ENCODE measurements around the gene MACROD2.
"Not testable (repeated sequence)": the region's sequence is repeated elsewhere in the genome, so short reads cannot be mapped to it uniquely, and the experiment has no call there.

The MACROD2 gene

DNA sequence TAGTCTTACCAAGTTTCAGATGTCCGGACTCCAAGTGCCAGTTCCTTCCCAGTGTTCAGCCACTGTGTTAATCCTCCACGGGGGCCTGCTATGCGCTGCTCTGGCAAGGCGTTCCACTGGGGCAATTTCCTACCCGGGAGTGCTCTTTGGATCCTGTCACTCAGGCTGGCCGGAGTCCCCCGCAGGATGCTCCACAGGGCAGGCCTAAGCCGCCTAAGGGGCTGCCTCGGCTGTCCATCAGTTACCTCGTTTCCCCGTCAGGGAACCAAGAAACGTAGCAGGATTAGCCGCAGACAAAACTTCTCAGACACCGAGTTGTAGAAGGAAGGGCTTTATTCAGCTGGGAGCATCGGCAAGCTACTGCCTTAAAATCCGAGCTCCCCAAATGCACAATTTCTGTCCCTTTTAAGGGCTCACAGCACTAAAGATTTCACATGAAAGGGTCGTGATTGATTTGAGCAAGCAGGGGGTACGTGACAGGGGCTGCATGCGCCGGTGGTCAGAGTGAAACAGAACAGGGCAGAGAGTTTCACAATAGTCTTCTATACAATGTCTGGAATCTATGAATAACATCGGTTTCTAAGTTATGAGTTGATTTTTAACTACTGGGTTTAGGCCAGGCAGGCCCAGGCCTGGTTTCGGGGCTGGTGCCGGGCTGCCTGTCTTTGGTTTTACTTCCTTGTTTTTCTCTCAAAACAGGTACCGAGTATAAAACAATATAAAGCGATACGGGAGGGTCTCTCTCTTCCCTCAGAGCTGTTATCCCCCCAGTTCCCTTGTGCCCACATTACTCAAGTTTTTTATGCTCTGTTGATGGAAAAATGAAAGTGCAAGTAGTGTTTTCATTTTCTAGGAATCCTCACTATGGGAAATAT lies 1990.4 kb downstream of the MACROD2 start:
- FAIRE-seq: not testable (repeated sequence)

- no peak for FAIRE-seq
Measured at GRCh38 chr20:15986690-15987089, 1991.4 kb downstream of the MACROD2 start.

GRCh38 chr20:15991279-15991678 lies 1996.0 kb downstream of the MACROD2 start:
- no peak for FAIRE-seq

GRCh38 chr20:15992564-15992963 lies 1997.2 kb downstream of the MACROD2 start:
- no peak for FAIRE-seq

DNA sequence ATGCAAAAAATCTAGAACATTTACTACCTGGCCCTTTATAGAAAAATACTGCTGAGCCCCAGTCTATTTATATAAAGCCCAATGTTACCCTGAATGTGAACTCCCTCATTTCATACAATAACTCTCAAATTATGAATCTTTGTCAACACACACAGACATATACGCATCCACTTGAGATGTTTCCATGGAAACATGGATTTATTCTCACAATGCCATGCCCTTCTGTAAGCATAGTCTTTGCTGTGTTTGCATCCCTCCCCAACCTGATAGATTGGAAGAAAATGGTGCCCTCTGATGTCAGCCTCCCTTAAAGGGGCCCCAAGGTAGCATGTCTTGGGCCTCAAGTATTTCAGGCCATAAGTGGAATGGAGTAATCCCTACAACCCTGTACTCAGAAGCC lies 2004.8 kb downstream of the MACROD2 start:
- no peak for FAIRE-seq

GRCh38 chr20:16001286-16001685 lies 2006.0 kb downstream of the MACROD2 start:
- FAIRE-seq: no peak

GRCh38 chr20:16003310-16003709 lies 2008.0 kb downstream of the MACROD2 start:
- FAIRE-seq: no peak

DNA sequence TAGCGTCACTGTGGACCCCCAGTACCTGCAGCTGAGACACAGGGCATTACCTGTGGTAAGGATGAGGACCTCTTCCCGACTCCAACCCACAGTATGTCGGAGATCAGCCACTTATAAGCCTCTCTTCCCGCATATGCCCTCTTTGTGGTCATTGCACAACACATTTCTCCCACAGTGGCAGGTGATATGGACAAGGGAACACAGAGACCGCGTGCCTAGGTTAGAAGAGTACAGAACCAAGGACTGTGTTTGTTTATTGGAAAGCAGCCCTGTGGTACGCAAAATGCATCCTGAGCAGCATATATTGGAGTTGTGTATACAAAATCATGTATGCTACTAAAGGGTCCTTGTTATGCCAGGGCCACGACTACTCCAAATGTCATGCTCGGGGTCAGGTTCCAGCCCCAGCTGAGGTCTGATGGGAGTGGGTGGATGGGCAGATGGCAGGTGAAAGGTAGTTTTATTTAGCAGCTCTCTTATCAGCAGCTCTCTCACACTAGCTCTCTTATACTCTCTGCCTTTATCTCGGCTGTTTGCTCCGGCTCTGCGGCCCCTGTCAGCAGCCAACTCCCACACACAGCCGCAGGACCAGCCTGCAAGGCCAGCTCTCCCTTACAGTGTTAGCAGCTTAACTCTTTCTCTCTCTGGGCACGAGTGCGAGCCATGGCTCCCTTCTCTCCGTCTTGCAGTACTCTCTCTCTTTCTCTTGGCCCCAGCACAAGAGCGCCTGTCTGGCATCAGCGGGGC lies 2009.0 kb downstream of the MACROD2 start:
- no peak for FAIRE-seq

- no peak for FAIRE-seq
Measured at GRCh38 chr20:16005021-16005914, 2010.0 kb downstream of the MACROD2 start.

- FAIRE-seq: no peak
Measured at GRCh38 chr20:16005915-16006493, 2010.7 kb downstream of the MACROD2 start.

DNA sequence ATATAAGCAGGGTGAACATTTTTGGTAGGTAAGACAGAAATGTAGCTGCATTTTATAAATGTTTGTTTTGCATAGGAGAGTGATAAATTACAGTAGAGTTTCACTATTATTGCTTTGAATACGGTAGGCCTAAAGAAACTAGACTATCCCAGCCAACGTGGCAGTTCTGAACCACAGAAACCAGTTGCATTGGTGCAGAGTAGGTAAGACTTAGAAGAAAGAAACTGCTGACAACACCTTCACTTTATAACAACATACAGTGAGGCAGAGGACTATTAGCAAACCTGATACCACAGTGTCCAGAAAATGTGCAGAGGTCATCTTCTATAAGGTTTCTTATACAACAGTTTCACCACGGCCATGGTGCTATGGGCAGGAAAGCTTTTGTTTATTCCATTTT lies 2011.8 kb downstream of the MACROD2 start:
- no peak for FAIRE-seq

- no peak for FAIRE-seq
Measured at GRCh38 chr20:16007962-16008361, 2012.6 kb downstream of the MACROD2 start.

DNA sequence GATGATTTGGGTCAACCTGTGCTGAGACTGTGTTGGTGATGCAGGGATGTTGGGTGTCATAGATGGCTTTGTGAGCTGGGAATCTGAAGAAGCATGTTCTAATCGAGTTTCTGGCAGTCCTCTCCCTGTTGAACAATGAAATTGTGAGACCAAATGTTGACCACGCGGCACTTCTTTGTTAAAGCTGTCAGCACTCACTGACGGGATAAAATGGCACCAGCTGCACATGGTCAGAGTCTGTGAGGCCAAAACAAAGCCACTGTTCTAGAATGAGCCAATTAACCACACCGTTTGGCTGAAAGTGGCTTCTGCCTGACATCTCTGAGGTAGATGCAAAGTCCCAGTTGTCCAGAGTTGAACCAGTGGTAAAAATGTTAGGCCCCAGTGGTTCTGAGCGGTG lies 2015.7 kb downstream of the MACROD2 start:
- no peak for FAIRE-seq

DNA sequence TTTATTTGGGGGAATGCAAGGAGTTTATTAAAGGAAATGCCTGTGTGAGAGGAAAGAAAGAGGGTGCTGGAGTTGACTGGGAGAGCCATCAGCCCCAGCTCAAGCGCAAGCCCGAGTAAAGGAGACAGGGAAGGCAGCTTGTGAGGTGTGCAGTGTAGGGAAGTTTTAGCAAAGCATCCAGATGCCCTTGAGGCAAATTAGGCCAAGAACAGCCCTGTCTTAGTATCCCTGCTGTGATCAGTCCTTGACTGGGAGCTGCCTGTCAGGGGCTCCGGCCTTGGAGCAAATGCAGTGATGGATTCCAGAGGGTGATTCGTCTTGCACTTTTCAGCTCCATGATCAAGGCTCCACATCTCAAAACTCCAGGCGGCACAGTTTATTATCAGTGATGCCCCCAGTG lies 2016.2 kb downstream of the MACROD2 start:
- no peak for FAIRE-seq

DNA sequence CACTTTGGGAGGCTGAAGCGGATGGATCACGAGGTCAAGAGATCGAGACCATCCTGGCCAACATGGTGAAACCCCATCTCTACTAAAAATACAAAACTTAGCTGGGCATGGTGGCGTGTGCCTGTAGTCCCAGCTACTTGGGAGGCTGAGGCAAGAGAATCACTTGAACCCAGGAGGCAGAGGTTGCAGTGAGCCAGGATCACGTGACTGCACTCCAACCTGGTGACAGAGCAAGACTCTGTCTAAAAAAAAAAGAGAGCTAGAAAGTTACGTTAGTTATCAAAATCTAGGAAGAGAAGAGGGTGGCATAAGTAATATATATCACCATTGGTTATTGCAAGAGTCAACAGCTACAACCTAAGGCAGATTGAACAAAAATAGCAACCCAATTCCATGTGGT lies 2017.6 kb downstream of the MACROD2 start:
- FAIRE-seq: not testable (repeated sequence)

DNA sequence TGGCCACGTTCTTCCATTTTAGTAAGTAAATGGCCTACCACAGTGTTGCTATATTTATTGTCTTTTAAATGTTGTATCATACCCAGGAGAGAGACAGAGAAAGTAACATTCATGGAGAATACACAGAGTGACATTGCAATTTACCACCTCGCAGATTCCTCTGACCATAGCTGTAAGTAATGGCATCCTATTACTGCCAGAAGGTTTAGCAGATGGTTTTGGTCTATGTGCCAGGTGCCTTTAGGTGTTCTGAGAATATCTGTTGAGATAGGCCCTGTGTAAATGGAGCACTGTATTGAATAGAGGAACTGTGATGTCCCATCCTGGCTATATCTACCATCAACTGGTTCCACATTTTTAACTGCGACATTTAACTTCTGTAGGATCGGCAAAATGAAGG lies 2018.3 kb downstream of the MACROD2 start:
- FAIRE-seq: no peak

GRCh38 chr20:16014436-16014835 lies 2019.1 kb downstream of the MACROD2 start:
- no peak for FAIRE-seq

- FAIRE-seq: no peak
Measured at GRCh38 chr20:16017656-16018055, 2022.3 kb downstream of the MACROD2 start.

DNA sequence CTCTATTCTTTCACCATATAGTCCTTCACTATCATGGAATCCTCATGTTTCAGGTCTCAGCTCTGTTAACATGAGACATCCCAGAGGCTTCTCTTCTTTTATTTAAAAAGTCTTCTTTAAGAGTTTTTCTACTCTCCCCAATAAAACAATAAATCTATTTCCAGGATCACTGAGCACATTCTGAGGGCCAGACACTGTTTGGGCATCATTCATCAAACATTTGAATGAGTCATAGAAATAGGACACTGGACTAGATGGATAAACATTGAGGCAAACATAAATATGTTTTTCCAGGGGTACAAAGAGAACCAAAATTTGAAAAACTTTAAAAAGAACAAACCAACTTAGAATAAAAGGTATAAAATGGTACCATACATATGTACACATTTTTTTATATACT lies 2023.6 kb downstream of the MACROD2 start:
- no peak for FAIRE-seq

DNA sequence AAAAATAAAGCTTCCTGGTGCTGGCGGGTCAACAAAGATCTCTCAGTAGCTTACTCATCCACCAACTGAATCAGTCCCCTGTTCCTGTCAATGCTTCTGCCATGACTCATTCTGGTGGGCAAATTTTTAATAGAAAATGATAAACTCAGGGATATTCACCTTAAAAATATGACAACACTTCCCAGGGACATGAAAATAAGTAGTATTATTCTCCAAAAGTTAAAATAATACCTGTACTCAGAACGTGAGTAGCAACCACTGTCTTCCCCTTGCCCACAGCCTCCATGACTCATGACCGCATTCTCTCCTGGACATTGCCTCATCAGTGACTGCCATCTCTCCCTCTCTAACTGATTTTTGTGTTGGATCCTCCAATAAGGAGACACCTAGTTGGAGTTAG lies 2025.7 kb downstream of the MACROD2 start:
- no peak for FAIRE-seq

GRCh38 chr20:16025084-16025483 lies 2029.8 kb downstream of the MACROD2 start:
- FAIRE-seq: no peak

GRCh38 chr20:16027686-16028085 lies 2032.4 kb downstream of the MACROD2 start:
- FAIRE-seq: no peak

DNA sequence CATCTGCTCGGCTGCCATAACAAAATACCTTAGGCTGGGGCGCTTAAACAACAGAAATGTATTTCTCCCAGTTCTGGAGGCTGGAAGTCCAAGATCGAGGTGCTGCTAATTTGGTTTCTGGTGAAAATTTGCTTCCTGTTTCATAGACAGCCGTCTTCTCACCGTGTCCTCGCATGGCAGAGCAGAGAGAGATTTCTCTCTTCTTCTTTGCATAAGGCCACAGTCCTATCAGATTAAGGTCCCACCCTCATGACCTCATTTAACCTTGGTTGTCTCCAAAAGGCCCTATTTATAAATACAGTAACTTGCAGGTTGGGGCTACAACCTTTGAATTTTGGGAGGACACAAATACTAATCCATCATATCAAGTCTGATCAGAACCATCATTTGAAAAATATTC lies 2033.6 kb downstream of the MACROD2 start:
- FAIRE-seq: no peak

Measured in TTC549 (cell line).